ENCODE measurements around the gene ZNF324.

The ZNF324 gene

DNA sequence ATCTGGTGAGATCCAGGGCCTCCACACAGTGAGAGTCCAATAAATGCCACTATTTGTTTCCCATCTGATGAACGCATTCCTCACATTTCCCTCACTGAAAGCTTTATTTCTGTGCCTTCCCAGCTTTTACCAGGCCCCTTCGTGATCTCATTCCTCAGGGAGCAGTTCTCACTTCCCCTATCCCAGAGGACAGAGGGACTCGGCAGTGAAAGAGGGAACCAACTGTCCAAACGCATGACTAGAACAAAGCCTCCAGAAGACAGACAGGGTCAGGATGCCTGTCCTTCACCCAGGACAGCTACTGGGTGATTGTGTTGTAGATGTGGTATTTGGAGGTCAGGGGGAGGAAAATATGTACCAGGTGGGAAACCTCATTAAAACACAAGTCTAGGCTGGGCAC, 54.8 kb downstream of the ZNF324 start:
- DNase-seq (ENCODE audit: low spot score), result no peak
- ChIA-PET CTCF (interaction anchor here (1.0 kb wide), 1 partner anchor 14 kb away, joined by 3 read pairs; no protein-coding TSS in a partner anchor), POLR2A (ENCODE audit: low non-redundant PET) (interaction anchor here (0.6 to 0.7 kb wide), 2 partner anchors 38 to 45 kb away, joined by 5 read pairs; no protein-coding TSS in a partner anchor)
- TF ChIP-seq CTCF (conservative IDR thresholded peaks at IDR 0.05; ENCODE audit: low read depth), result no peak
- H3K27ac ChIP-seq, result no peak overlapping the region

GRCh38 chr19:58522709-58523108, 55.8 kb downstream of the ZNF324 start:
- H3K27ac ChIP-seq, result no peak overlapping the region
- no peak for DNase-seq (ENCODE audit: low spot score)
- no peak for TF ChIP-seq CTCF (conservative IDR thresholded peaks at IDR 0.05; ENCODE audit: low read depth)
- ChIA-PET POLR2A (ENCODE audit: low non-redundant PET) (interaction anchor here (0.7 kb wide), 1 partner anchor 21 kb away, joined by 3 read pairs; the partner anchor contains the start of gene TRIM28), CTCF (no interaction called here)
